HepG2 (cell line): ENCODE data around the gene PID1. TPM values are rescaled to one million over a fixed set of nuclear protein-coding genes. Genes with fewer than 3 reads are reported as not detected.

Experiments used
- ATAC-seq: fragments of 200-7000 bp; cut with Tn5 transposase; 3 replicates; pipeline ENCODE4 v1.9.1; 2020; ENCODE audit warnings: mild to moderate bottlenecking, moderate library complexity
- BruUV-seq: library from RNA; stranded (reverse); fragments of 400-500 nt; replicated peaks from 2 replicates; lab custom pipeline; 2021; lab: Mats Ljungman, UMichigan
- CTCF ChIA-PET: fragments of 300-600 bp; formaldehyde crosslinking; extraction: SDS; loops from one replicate; lab custom pipeline; 2021; ENCODE audit warnings: low total read pairs, inconsistent platforms, low intra/inter-chr PET ratio; lab: Yijun Ruan, JAX
- POLR2A ChIA-PET: fragments of 350-600 bp; sonication (Branson Sonifier 250); formaldehyde crosslinking; loops from one replicate; lab custom pipeline; 2020; ENCODE audit warnings: antibody characterized with exemption, inconsistent platforms; lab: Yijun Ruan, JAX
- DNase-seq: peaks from one replicate; pipeline ENCODE4 v3.0.0-alpha.2; 2015; ENCODE audit warnings: low spot score
- FAIRE-seq: peaks from 3 replicates; lab custom pipeline; 2011; peaks lifted over from hg19 to GRCh38; lab: Jason Lieb, UNC
- H2AFZ ChIP-seq: one replicate; pipeline ENCODE4 v1.6.1; 2011; ENCODE audit warnings: low read length, inconsistent platforms
- H3K27ac ChIP-seq: fragments of 300-600 bp; 3 replicates; pipeline ENCODE4 v1.8.0; 2011; ENCODE audit warnings: mixed run types, mild to moderate bottlenecking, mixed read lengths, low read length, inconsistent platforms; ENCODE audit not compliant: insufficient read depth; ENCODE audit errors: extremely low read length
- H3K27me3 ChIP-seq, 2 experiments: fragments of 200-600 bp in 1 of 2; 2 replicates in 1 of 2; 3 replicates in 1 of 2; pipeline versions ENCODE4 v1.6.0 to v1.8.0; 2011; ENCODE audit warnings: low read length in 2 of 2, mild to moderate bottlenecking in 2 of 2, moderate library complexity in 2 of 2, inconsistent platforms in 1 of 2; ENCODE audit not compliant: insufficient read depth in 2 of 2, control insufficient read depth in 1 of 2
- H3K36me3 ChIP-seq, 2 experiments: fragments of 200-600 bp in 1 of 2; replicated peaks in 1 of 2; 2 replicates in 1 of 2; 3 replicates in 1 of 2; pipeline versions ENCODE4 v1.5.1 to v1.8.0; 2011; ENCODE audit warnings: low read length in 2 of 2, inconsistent platforms in 1 of 2; ENCODE audit not compliant: insufficient read depth in 2 of 2, control insufficient read depth in 1 of 2
- H3K4me1 ChIP-seq: 2 replicates; pipeline ENCODE4 v1.5.1; 2012; ENCODE audit warnings: low read length, inconsistent platforms; ENCODE audit not compliant: insufficient read depth
- H3K4me2 ChIP-seq: 2 replicates; pipeline ENCODE4 v1.6.0; 2011; ENCODE audit warnings: low read depth, low read length, inconsistent platforms
- H3K4me3 ChIP-seq, 3 experiments: fragments of 200-600 bp in 1 of 3; sonication (generic), shearing (Covaris generic) in 1 of 3; replicated peaks in 1 of 3; 2 replicates each; pipeline ENCODE4 v1.5.1; 2011 to 2016; ENCODE audit warnings: low read length in 3 of 3, inconsistent platforms in 2 of 3, low read depth in 2 of 3, mild to moderate bottlenecking in 2 of 3, control low read depth in 1 of 3, mixed read lengths in 1 of 3; ENCODE audit not compliant: insufficient read depth in 1 of 3
- H3K79me2 ChIP-seq: one replicate; pipeline ENCODE4 v1.6.1; 2011; ENCODE audit warnings: low read length, inconsistent platforms; ENCODE audit not compliant: insufficient read depth
- H3K9ac ChIP-seq: 2 replicates; pipeline ENCODE4 v1.6.0; 2011; ENCODE audit warnings: mild to moderate bottlenecking, low read depth, low read length, inconsistent platforms; ENCODE audit not compliant: insufficient read depth
- H3K9me3 ChIP-seq: 2 replicates; pipeline ENCODE4 v1.5.1; 2012; ENCODE audit warnings: mild to moderate bottlenecking, low read length
- H4K20me1 ChIP-seq: 2 replicates; pipeline ENCODE4 v1.6.0; 2011; ENCODE audit warnings: inconsistent platforms, mild to moderate bottlenecking, low read length, moderate library complexity; ENCODE audit not compliant: insufficient read depth
- CCAR2 ChIP-seq: fragments of 200-400 bp; formaldehyde crosslinking; optimal IDR thresholded peaks from 2 replicates; pipeline ENCODE3; 2018; ENCODE audit warnings: low read depth, mild to moderate bottlenecking, low read length, moderate library complexity
- GPBP1L1 ChIP-seq: sonication (generic); formaldehyde crosslinking; IDR thresholded peaks from 2 replicates; pipeline ENCODE4 v1.5.0; 2020; ENCODE audit warnings: mild to moderate bottlenecking, missing genetic modification reagents
- HNF4A ChIP-seq: sonication (generic); formaldehyde crosslinking; IDR thresholded peaks from 2 replicates; pipeline ENCODE4 v1.4.0; 2020; ENCODE audit warnings: missing genetic modification reagents
- IKZF5 ChIP-seq: IDR thresholded peaks from 2 replicates; pipeline ENCODE4 v1.6.1; 2018; ENCODE audit warnings: missing genetic modification reagents, mild to moderate bottlenecking, missing compliant biosample characterization
- MLXIP ChIP-seq: sonication (generic); formaldehyde crosslinking; IDR thresholded peaks from 2 replicates; pipeline ENCODE4 v1.9.0; 2021; ENCODE audit warnings: missing genetic modification reagents, borderline replicate concordance
- RELA ChIP-seq: sonication (generic); formaldehyde crosslinking; IDR thresholded peaks from 2 replicates; pipeline ENCODE4 v1.4.0; 2020; ENCODE audit warnings: missing genetic modification reagents
- TBL1XR1 ChIP-seq: fragments of 150-350 bp; IDR thresholded peaks from 2 replicates; pipeline ENCODE4 v1.6.1; 2014; ENCODE audit warnings: borderline replicate concordance, low read length; ENCODE audit not compliant: partially characterized antibody
- ZFP36L2 ChIP-seq: sonication (generic); formaldehyde crosslinking; IDR thresholded peaks from 2 replicates; pipeline ENCODE4 v1.4.0; 2020; ENCODE audit warnings: missing genetic modification reagents
- ZNF562 ChIP-seq: sonication (generic); formaldehyde crosslinking; IDR thresholded peaks from 2 replicates; pipeline ENCODE4 v1.8.0; 2022; ENCODE audit warnings: missing genetic modification reagents, borderline replicate concordance
- ZNF850 ChIP-seq: sonication (generic); formaldehyde crosslinking; conservative IDR thresholded peaks from 2 replicates; pipeline ENCODE4 v1.9.0; 2021; ENCODE audit warnings: mild to moderate bottlenecking, missing genetic modification reagents
- WGBS: methylation state at CpG from one replicate; pipeline ENCODE4 v1.1.6; 2017; ENCODE audit warnings: low lambda C conversion rate; 5-methylcytosine and 5-hydroxymethylcytosine counted together
- in situ Hi-C: cut with HindIII; loops from 2 replicates; pipeline ENCODE4 v1.10.0; 2017; ENCODE audit warnings: low pct_unique_long_range_greater_than_20kb; ENCODE audit not compliant: extremely low pct_ligation_motif_present
- intact Hi-C: fragments of 100-400 bp; cut with micrococcal nuclease; formaldehyde crosslinking; loops from one replicate; pipeline ENCODE4 v1.10.0; 2022; ENCODE audit not compliant: unreplicated experiment
- polyA plus RNA-seq, 8 experiments: library from polyadenylated mRNA; depleted of rRNA in 3 of 8; stranded (reverse) in 7 of 8; unstranded in 1 of 8; fragments of >200 nt; fragmentation: Illumina TruSeq in 4 of 8; extraction: Trizol in 4 of 8; gene quantifications; 2 replicates each; pipeline versions ENCODE4 v1.2.1 to v1.2.3, GENCODE V29; 2011 to 2016; ENCODE audit warnings: low read depth in 4 of 8, missing spikeins in 1 of 8, mixed read lengths in 1 of 8; ENCODE audit not compliant: insufficient read depth in 1 of 8
- total RNA-seq, 5 experiments: library from RNA; depleted of rRNA; stranded (reverse); fragments of >200 nt; fragmentation: Illumina TruSeq; extraction: Trizol; gene quantifications; 2 replicates each; pipeline ENCODE4 v1.2.3, GENCODE V29; 2016; ENCODE audit warnings: low read depth in 1 of 5
- TF ChIP-seq, protein P1 (sequence below): sonication (generic); formaldehyde crosslinking; IDR thresholded peaks from 2 replicates; pipeline ENCODE4 v1.8.0; 2022; ENCODE audit warnings: missing genetic modification reagents, mild to moderate bottlenecking, moderate library complexity, borderline replicate concordance

The PID1 gene
- total and polyA plus RNA-seq, 2 of the 13 experiments (the other 11 are each of a cell fraction or from before 2014, with no cell fraction given) = 0.15 to 0.18 TPM

DNA sequence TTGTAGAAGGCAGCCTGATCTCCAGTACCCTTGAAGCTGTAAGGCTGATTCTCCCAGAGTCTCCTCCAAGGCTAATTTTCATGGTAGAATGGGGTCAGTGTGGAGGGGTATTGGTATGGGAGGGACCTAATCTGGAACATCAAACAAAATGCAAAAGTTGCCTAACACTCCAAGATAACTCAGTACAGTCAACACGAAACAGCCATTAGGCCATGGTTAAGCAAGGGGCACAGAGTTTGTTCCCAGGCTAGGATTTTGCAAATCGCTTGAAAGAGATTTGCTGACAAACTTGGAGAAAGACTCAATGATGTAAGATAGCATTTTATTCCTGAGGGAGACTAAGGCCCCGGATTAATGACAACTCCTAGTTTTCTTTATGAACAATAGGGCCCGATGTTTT is 5.4 kb downstream of the PID1 start:
- H3K4me3 ChIP-seq = no peak overlapping the region

More for the DNA sequence above, 5.4 kb downstream of the PID1 start:
- no peaks in the 10 kb centered on the region for H3K79me2 ChIP-seq
- in situ Hi-C loops (no loop called here), intact Hi-C loops (no loop called here)
- peaks cover 0 to 11% of the 10 kb centered on the region in 2 experiments; a peak in 2 of 5 replicates for H3K27me3 ChIP-seq
- WGBS = 2% methylated on average over 4 of the region's 4 CpGs
- H3K9ac ChIP-seq = no peak overlapping the region
- no peak for TF ChIP-seq CCAR2
- no peak for TF ChIP-seq ZNF850 (CRISPR knock-in tag)
- TF ChIP-seq MLXIP = no peak
- TF ChIP-seq TBL1XR1 = no peak
- no peak for TF ChIP-seq GPBP1L1 (CRISPR knock-in tag)
- TF ChIP-seq HNF4A (CRISPR knock-in tag) = no peak
- no peak for TF ChIP-seq IKZF5 (CRISPR knock-in tag)
- no peak for TF ChIP-seq RELA (CRISPR knock-in tag)
- no peak for TF ChIP-seq ZFP36L2
- TF ChIP-seq, protein P1, sequence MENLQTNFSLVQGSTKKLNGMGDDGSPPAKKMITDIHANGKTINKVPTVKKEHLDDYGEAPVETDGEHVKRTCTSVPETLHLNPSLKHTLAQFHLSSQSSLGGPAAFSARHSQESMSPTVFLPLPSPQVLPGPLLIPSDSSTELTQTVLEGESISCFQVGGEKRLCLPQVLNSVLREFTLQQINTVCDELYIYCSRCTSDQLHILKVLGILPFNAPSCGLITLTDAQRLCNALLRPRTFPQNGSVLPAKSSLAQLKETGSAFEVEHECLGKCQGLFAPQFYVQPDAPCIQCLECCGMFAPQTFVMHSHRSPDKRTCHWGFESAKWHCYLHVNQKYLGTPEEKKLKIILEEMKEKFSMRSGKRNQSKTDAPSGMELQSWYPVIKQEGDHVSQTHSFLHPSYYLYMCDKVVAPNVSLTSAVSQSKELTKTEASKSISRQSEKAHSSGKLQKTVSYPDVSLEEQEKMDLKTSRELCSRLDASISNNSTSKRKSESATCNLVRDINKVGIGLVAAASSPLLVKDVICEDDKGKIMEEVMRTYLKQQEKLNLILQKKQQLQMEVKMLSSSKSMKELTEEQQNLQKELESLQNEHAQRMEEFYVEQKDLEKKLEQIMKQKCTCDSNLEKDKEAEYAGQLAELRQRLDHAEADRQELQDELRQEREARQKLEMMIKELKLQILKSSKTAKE = no peak
- no peak for TF ChIP-seq ZNF562 (CRISPR knock-in tag)
- no peak overlapping the region for H3K27ac ChIP-seq
- H3K9me3 ChIP-seq = peaks cover 45% of the 10 kb centered on the region
- ChIA-PET CTCF (no interaction called here), POLR2A (no interaction called here)
- no peak overlapping the region for H3K4me2 ChIP-seq
- no peaks in the 10 kb centered on the region for H3K4me1 ChIP-seq
- DNase-seq (no peak), ATAC-seq (no peak), FAIRE-seq (no peak)
- H3K36me3 ChIP-seq = no peaks in the 10 kb centered on the region
- BruUV-seq = no TSS peak
- no peak overlapping the region for H2AFZ ChIP-seq
- no peaks in the 10 kb centered on the region for H4K20me1 ChIP-seq
